Astrocyte of the spinal cord (primary cell): ENCODE measurements around the gene TNFSF15.

Experiments
- DNase-seq: peaks from one replicate; pipeline ENCODE4 v3.0.0; 2011; ENCODE audit warnings: low read depth, low spot score
- H3K4me3 ChIP-seq: 2 replicates; pipeline ENCODE4 v1.5.1; 2011; ENCODE audit warnings: low read depth, mild to moderate bottlenecking, low read length, moderate library complexity
- CTCF ChIP-seq: IDR thresholded peaks from 2 replicates; pipeline ENCODE4 v1.5.1; 2012; ENCODE audit warnings: low read depth, mild to moderate bottlenecking, low read length, inconsistent platforms
- in situ Hi-C: cut with HindIII; loops from 2 replicates; pipeline ENCODE4 v1.10.0; 2017; ENCODE audit warnings: low sequenced_read_pairs

Gene TNFSF15

DNA sequence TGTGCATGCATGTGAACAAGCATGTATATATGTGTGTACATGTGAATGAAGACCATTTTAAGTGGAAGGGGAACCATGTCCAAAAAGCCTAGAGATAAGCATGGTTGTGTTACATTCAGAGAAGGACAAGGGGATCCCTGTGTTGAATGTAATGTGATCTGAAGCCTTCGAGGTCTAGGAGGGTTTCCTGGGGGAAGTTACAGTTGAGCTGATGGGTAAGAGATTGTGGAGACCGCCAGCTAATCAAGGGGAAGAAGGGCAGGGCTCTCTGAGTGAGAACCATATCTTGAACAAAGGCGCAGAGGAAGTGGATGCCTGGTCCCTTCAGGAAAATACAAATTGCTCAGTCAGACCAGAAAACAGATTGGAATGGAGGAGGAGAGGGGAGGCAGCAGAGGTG is 45.5 kb upstream of the TNFSF15 start:
- H3K4me3 ChIP-seq: no peak overlapping the region
- no peak for TF ChIP-seq CTCF
- in situ Hi-C loops: no loop called here
- no peak for DNase-seq

- in situ Hi-C loops: no loop called here
- no peak for TF ChIP-seq CTCF
- DNase-seq: peak; percentile 37
- H3K4me3 ChIP-seq: no peak overlapping the region
Measured at GRCh38 chr9:114850871-114851270, 45.0 kb upstream of the TNFSF15 start.

DNA sequence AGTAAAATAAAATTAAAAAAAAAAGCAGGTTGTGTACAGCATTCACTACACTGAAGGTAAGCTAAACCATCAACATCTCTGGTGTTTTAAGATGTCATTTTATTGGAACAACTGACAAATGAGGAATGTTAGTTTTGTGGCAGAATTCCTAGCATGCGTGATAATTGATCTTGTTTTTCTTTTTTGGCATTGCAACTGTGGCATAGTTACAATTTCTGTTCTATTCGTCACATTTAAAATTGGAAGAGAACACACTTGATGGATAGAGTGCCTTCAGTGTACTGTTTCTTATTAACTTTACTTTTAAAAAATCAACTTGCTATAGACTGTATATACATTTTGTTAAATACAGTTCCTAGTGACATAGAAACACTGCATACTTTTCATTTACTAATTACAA is 43.6 kb upstream of the TNFSF15 start:
- TF ChIP-seq CTCF: no peak
- DNase-seq: no peak
- in situ Hi-C loops: no loop called here
- no peak overlapping the region for H3K4me3 ChIP-seq

- TF ChIP-seq CTCF: no peak
- no peak for DNase-seq
- no peak overlapping the region for H3K4me3 ChIP-seq
- in situ Hi-C loops: no loop called here
Measured at GRCh38 chr9:114847492-114848417, 41.9 kb upstream of the TNFSF15 start.

DNA sequence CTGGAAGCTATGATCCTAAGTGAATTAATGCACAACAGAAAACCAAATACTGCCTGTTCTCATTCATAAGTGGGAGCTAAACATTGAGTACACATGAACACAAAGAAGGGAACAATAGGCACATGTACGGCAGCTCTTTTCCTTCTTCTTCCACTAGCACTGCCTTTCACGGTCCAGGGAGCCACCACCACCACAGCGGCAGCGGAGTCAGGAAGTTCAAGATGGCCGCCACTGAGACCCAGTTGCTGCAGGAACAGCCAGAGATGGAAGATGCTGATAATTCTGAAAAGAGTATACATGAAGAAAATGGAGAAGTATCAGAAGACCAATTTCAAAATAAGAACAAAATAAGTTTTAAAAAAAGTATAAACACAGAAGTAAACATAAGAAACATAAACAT is 39.5 kb upstream of the TNFSF15 start:
- DNase-seq: no peak
- in situ Hi-C loops: no loop called here
- H3K4me3 ChIP-seq: no peak overlapping the region
- TF ChIP-seq CTCF: no peak

- DNase-seq: no peak
- no peak for TF ChIP-seq CTCF
- H3K4me3 ChIP-seq: no peak overlapping the region
- in situ Hi-C loops: no loop called here
Measured at GRCh38 chr9:114844766-114845165, 38.9 kb upstream of the TNFSF15 start.
